Erythroblast (primary cell): ENCODE measurements around the gene ENGASE.

Experiments
- DNase-seq, 2 experiments: peaks; one replicate each; lab custom pipeline; 2025; lab: John Stamatoyannopoulos, UW
- GATA1 ChIP-seq: IDR thresholded peaks from 2 replicates; pipeline ENCODE4 v1.6.1; 2011; ENCODE audit warnings: low read depth, mild to moderate bottlenecking, control low read depth, low read length, moderate library complexity
- POLR2A ChIP-seq: IDR thresholded peaks from 2 replicates; pipeline ENCODE4 v1.6.1; 2011; ENCODE audit warnings: mild to moderate bottlenecking, low read length

ENGASE gene

GRCh38 chr17:79135628-79136405, 61.2 kb downstream of the ENGASE start:
- no peak for TF ChIP-seq GATA1
- no peak for TF ChIP-seq POLR2A
- DNase-seq, result no peak
